MG63 (cell line): ENCODE measurements around the gene ENO2. TPM values are rescaled to one million over a fixed set of nuclear protein-coding genes. Genes with fewer than 3 reads are reported as not detected.

ENCODE experiments used
- DNase-seq: peaks from one replicate; pipeline ENCODE4 v3.0.0-alpha.2; 2020
- H3K27me3 ChIP-seq: fragments of 250-450 bp; sonication (Bioruptor Pico); 2 replicates; pipeline ENCODE4 v1.5.1; 2020; ENCODE audit warnings: mild to moderate bottlenecking, moderate library complexity
- H3K36me3 ChIP-seq: fragments of 250-450 bp; sonication (Bioruptor Pico); 2 replicates; pipeline ENCODE4 v1.5.1; 2020; ENCODE audit warnings: mild to moderate bottlenecking, moderate library complexity
- H3K4me3 ChIP-seq: fragments of 250-450 bp; sonication (Bioruptor Pico); 2 replicates; pipeline ENCODE4 v1.5.1; 2020; ENCODE audit warnings: mild to moderate bottlenecking, moderate library complexity
- H3K9me3 ChIP-seq: fragments of 250-450 bp; sonication (Bioruptor Pico); 2 replicates; pipeline ENCODE4 v1.5.1; 2020; ENCODE audit warnings: mild to moderate bottlenecking, moderate library complexity
- total RNA-seq: library from RNA; depleted of rRNA; stranded (reverse); fragments of >200 nt; shearing (Covaris generic); gene quantifications from 2 replicates; pipeline ENCODE4 v1.2.3, GENCODE V29; 2014; ENCODE audit warnings: low replicate concordance

Gene ENO2
- total RNA-seq, 1 experiment from 2014 or later: 11.9 TPM

DNA sequence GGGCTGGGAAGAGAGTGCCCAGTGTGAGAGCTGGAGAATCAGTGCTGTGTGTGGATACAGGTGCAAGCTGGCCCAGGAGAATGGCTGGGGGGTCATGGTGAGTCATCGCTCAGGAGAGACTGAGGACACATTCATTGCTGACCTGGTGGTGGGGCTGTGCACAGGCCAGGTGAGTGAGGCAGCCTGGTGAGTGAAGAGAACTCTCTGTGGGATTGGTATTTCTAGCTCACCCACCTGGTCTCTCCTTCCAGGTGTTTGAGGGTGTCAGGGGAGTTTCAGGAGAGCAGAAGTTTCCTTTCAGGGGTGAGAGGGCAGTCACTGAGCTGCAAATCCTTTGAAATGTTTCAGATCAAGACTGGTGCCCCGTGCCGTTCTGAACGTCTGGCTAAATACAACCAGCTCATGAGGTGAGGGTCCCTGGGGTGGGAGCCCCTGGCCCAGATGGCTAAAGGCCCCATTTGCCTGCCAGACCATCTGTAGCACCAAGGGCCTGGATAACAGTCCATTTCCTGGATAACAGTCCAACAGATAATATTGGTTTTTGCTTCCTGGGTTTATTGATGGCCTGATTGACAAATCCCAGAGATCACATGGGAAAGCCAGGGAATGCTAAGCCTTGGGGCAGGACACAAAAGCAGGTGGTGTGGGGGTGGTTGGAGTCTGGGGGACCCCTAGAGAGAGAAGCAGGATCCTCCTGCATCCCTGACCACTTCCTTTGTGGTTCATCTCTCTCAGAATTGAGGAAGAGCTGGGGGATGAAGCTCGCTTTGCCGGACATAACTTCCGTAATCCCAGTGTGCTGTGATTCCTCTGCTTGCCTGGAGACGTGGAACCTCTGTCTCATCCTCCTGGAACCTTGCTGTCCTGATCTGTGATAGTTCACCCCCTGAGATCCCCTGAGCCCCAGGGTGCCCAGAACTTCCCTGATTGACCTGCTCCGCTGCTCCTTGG is 7.9 kb downstream of the ENO2 start:
- Histone ChIP-seq H3K27me3 (no peaks in the 10 kb centered on the region), H3K9me3 (no peaks in the 10 kb centered on the region), H3K4me3 (no peak overlapping the region), H3K36me3 (peaks cover 7% of the 10 kb centered on the region; the same call in 1 of the 2 replicates)
- DNase-seq: no peak

- H3K27me3 ChIP-seq: no peaks in the 10 kb centered on the region
- H3K9me3 ChIP-seq: no peaks in the 10 kb centered on the region
- no peak overlapping the region for H3K4me3 ChIP-seq
- DNase-seq: no peak
- peaks cover 7% of the 10 kb centered on the region; the same call in 1 of the 2 replicates for H3K36me3 ChIP-seq
Measured at GRCh38 chr12:6923003-6923732, 8.8 kb downstream of the ENO2 start.

GRCh38 chr12:6923851-6924250 is 9.5 kb downstream of the ENO2 start:
- Histone ChIP-seq H3K9me3 (no peaks in the 10 kb centered on the region), H3K27me3 (no peaks in the 10 kb centered on the region), H3K4me3 (no peak overlapping the region), H3K36me3 (peaks cover 11% of the 10 kb centered on the region)
- DNase-seq: no peak

DNA sequence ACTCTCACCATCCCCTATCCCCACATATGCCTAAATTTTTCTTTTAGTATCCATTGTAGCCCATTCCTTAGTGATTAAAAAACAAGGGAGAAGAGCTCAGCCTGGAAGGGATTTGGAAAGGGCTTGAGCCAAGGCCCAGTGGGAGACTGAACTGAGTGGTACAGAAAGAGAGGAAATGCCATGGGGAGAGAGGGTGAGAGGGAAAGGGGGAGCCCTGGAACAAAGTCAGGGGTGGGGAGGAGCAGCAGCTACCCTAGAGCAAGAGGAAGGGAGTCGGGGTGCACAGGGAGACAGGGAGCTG is 10.8 kb downstream of the ENO2 start:
- Histone ChIP-seq H3K9me3 (no peaks in the 10 kb centered on the region), H3K36me3 (peaks cover 24% of the 10 kb centered on the region), H3K4me3 (no peak overlapping the region), H3K27me3 (no peaks in the 10 kb centered on the region)
- peak; percentile 91 for DNase-seq

- peak; percentile 85 for DNase-seq
- Histone ChIP-seq H3K9me3 (no peaks in the 10 kb centered on the region), H3K27me3 (no peaks in the 10 kb centered on the region), H3K36me3 (peaks cover 29% of the 10 kb centered on the region), H3K4me3 (peak overlapping the region; percentile 40)
Measured at GRCh38 chr12:6925540-6926279, 11.3 kb downstream of the ENO2 start.

DNA sequence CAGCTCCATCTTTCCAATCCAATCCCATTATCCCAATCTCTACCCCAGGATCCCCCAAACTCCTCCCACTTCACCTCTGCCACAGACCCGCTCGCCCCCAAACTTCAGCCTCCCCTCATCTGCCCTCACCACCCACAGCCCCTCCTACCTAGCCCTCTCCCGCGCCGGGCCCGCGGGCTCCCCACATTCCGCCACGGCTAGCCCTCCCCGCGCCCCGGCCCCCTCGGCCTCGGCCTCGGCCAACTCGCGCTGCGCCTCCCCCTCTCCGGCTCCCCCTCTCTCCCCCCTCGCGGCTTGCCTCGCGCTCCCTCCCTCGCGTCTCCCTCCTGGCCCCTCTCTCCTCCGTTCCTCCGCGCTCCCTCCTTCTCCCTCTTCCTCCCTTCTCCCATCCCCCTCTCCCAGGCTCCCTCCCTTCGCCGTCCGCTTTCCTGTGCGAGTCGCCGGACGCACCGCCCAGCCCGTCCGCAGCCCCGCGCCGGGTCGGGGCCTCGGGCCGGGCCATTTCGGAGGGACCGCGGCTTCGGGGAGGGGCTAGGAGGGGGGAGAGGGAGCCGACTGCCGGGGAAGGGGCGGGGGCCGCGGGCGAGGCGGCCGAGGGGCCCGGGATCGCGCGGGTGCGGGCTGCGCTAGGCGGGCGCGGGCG is 13.1 kb downstream of the ENO2 start, which contains the start of gene ATN1:
TSS of gene ATN1 (plus strand) at position 581 of the 643 bp plus-strand sequence. CDS start 6,043 bp downstream, outside the sequence.
- H3K36me3 ChIP-seq: peaks cover 34% of the 10 kb centered on the region
- no peaks in the 10 kb centered on the region for H3K27me3 ChIP-seq
- H3K4me3 ChIP-seq: peak within 1 kb of the TSS; percentile 84
- H3K9me3 ChIP-seq: no peaks in the 10 kb centered on the region
- DNase-seq: peak; percentile 87

DNA sequence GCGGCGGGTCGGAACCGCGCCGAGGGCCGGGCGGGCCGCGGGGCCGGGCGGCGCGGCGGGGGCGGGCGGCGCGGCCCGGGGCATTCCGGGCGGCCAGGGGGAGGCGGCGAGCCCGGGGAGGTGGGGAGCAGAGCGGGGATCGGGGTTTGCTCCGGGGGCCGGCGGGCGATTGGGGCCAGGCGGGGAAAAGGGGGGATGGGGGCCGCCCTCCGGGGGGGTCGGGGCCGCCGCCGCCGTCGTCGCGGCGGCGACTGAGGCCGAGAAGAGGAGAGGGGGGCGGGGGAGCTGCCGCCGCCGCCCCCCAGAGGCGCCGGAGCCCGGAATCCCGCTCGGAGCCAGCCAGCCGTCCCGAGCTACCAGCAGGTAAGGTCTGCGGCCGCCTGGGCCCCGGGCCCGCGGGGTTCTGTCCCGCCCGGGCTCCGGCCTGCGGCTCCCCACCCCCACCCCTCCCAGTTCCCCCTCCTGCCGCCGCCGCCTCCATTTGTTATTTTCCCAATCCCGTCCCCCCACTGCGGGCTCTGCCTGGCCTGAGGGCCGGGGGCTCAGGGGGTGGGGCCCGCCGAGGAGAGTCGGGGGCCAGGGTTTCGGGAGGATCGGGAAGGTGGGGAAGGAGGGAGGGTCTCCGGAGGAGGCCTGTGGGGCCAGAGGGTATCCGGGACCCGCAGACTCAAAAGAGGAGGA is 13.8 kb downstream of the ENO2 start:
- H3K36me3 ChIP-seq: peaks cover 40% of the 10 kb centered on the region
- H3K9me3 ChIP-seq: no peaks in the 10 kb centered on the region
- DNase-seq: no peak
- H3K4me3 ChIP-seq: peak overlapping the region; percentile 84
- H3K27me3 ChIP-seq: no peaks in the 10 kb centered on the region

DNA sequence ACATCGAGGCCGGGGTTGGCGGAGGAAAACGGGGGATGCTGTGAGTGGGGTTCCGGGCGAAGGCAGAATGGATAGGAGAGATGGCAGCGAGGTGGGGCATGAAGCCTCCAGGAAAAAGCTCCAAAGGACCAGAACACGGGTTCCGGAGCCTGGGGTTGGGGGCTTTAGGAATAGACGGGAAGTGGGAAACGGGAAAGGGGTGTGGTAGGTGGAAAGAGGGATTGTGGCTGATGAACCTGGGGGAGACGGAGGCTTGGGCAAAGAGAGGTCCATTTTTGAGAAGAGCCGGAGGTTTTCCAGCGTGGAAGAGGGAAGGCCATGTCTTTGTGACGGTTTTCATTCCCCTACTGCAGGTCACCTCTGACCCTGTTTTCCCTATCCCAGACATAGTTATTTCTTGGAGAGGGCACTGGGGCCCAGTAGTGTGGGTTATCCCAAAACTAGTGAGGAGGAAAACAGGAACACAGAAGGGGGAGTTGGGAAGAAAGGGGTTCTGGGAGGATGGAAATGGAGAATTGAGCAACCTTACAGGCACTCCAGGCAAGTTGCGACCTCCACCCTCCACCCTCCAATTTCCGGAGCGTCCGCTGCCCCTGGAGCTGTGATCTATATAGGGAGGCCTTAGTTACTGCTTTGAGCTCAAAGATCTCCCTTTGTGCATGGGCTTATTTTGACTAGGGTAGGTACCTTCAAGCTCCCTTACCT is 14.5 kb downstream of the ENO2 start:
- no peaks in the 10 kb centered on the region for H3K27me3 ChIP-seq
- peak overlapping the region; percentile 84 for H3K4me3 ChIP-seq
- H3K9me3 ChIP-seq: no peaks in the 10 kb centered on the region
- peaks cover 47% of the 10 kb centered on the region for H3K36me3 ChIP-seq
- no peak for DNase-seq

- no peaks in the 10 kb centered on the region for H3K27me3 ChIP-seq
- H3K4me3 ChIP-seq: peak overlapping the region; percentile 84
- H3K36me3 ChIP-seq: peaks cover 52% of the 10 kb centered on the region
- no peaks in the 10 kb centered on the region for H3K9me3 ChIP-seq
- no peak for DNase-seq
Measured at GRCh38 chr12:6929466-6930452, 15.4 kb downstream of the ENO2 start.

GRCh38 chr12:6932766-6933165 is 18.4 kb downstream of the ENO2 start:
- Histone ChIP-seq H3K9me3 (no peaks in the 10 kb centered on the region), H3K4me3 (no peak overlapping the region), H3K27me3 (no peaks in the 10 kb centered on the region), H3K36me3 (peaks cover 75% of the 10 kb centered on the region)
- DNase-seq: no peak

GRCh38 chr12:6934110-6934509 is 19.7 kb downstream of the ENO2 start:
- no peak for DNase-seq

DNA sequence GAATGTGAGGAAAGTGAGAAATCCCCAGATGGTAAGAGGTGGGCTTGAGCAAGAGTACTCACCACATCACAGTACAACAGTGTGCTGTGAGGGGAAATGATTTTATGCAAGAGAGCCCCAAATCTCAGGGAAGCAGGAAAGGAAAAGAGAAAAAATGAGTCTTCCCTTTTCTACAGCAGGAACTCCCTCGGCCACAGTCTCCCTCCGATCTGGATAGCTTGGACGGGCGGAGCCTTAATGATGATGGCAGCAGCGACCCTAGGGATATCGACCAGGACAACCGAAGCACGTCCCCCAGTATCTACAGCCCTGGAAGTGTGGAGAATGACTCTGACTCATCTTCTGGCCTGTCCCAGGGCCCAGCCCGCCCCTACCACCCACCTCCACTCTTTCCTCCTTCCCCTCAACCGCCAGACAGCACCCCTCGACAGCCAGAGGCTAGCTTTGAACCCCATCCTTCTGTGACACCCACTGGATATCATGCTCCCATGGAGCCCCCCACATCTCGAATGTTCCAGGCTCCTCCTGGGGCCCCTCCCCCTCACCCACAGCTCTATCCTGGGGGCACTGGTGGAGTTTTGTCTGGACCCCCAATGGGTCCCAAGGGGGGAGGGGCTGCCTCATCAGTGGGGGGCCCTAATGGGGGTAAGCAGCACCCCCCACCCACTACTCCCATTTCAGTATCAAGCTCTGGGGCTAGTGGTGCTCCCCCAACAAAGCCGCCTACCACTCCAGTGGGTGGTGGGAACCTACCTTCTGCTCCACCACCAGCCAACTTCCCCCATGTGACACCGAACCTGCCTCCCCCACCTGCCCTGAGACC is 21.2 kb downstream of the ENO2 start:
- peaks cover 79% of the 10 kb centered on the region for H3K36me3 ChIP-seq

More at GRCh38 chr12:6934110-6934509, 19.7 kb downstream of the ENO2 start:
- Histone ChIP-seq H3K27me3 (no peaks in the 10 kb centered on the region), H3K4me3 (no peak overlapping the region), H3K36me3 (peaks cover 79% of the 10 kb centered on the region), H3K9me3 (no peaks in the 10 kb centered on the region)

GRCh38 chr12:6936194-6936635 is 21.8 kb downstream of the ENO2 start:
- no peaks in the 10 kb centered on the region for H3K27me3 ChIP-seq
- H3K36me3 ChIP-seq: peaks cover 80% of the 10 kb centered on the region
- H3K4me3 ChIP-seq: no peak overlapping the region
- DNase-seq: no peak
- no peaks in the 10 kb centered on the region for H3K9me3 ChIP-seq

More for the DNA sequence above, 21.2 kb downstream of the ENO2 start:
- no peak overlapping the region for H3K4me3 ChIP-seq
- H3K27me3 ChIP-seq: no peaks in the 10 kb centered on the region
- no peaks in the 10 kb centered on the region for H3K9me3 ChIP-seq
- no peak for DNase-seq
